Skeletal muscle tissue (tissue), 4 donors: ENCODE data around the gene PPP1R13B. TPM values are rescaled to one million over a fixed set of nuclear protein-coding genes. Genes with fewer than 3 reads are reported as not detected.
"Not testable (repeated sequence)": the region's sequence is repeated elsewhere in the genome, so short reads cannot be mapped to it uniquely, and the experiment has no call there.

ENCODE experiments used
- H3K27ac ChIP-seq: one replicate; pipeline ENCODE4 v1.7.0; 2013; ENCODE audit warnings: mild to moderate bottlenecking, low read depth, low read length, inconsistent platforms
- H3K27me3 ChIP-seq, 3 donors: one replicate each; pipeline ENCODE4 v1.7.0; 2013; ENCODE audit warnings: low read length in 3 of 3; ENCODE audit not compliant: control insufficient read depth in 3 of 3, insufficient read depth in 3 of 3
- H3K36me3 ChIP-seq, 3 donors: one replicate each; pipeline ENCODE4 v1.7.0; 2013; ENCODE audit warnings: low read length in 3 of 3; ENCODE audit not compliant: control insufficient read depth in 3 of 3, insufficient read depth in 3 of 3
- H3K4me1 ChIP-seq, 3 donors: one replicate each; pipeline ENCODE4 v1.7.0; 2013; ENCODE audit warnings: low read length in 3 of 3, mild to moderate bottlenecking in 3 of 3; ENCODE audit not compliant: control insufficient read depth in 3 of 3, insufficient read depth in 3 of 3
- H3K4me3 ChIP-seq, 3 donors: one replicate each; pipeline ENCODE4 v1.7.0; 2013; ENCODE audit warnings: low read length in 3 of 3
- H3K9ac ChIP-seq, 3 donors: one replicate each; pipeline ENCODE4 v1.7.0; 2013; ENCODE audit warnings: low read length in 3 of 3, mild to moderate bottlenecking in 3 of 3, moderate library complexity in 2 of 3, low read depth in 1 of 3
- H3K9me3 ChIP-seq, 3 donors: one replicate each; pipeline ENCODE4 v1.7.0; 2013; ENCODE audit warnings: low read length in 3 of 3; ENCODE audit not compliant: control insufficient read depth in 3 of 3
- total RNA-seq: library from RNA; depleted of rRNA; stranded (reverse); fragments of >200 nt; gene quantifications from one replicate; pipeline ENCODE4 v1.2.3, GENCODE V29; 2014
- donor health status: Osteomylitis.

Gene PPP1R13B
- total RNA-seq, 1 donor from 2014 or later: 4.7 TPM

GRCh38 chr14:103802356-103802755, 45.0 kb downstream of the PPP1R13B start:
- Histone ChIP-seq H3K4me1 (peaks cover 0 to 7% (median 0%) of the 10 kb centered on the region in 3 donors), H3K27me3 (no peaks in the 10 kb centered on the region), H3K27ac (no peak overlapping the region), H3K9me3 (no peaks in the 10 kb centered on the region), H3K9ac (no peak overlapping the region), H3K4me3 (no peak overlapping the region), H3K36me3 (no peaks in the 10 kb centered on the region)

- Histone ChIP-seq H3K4me3 (no peak overlapping the region), H3K36me3 (no peaks in the 10 kb centered on the region), H3K4me1 (peaks cover 0 to 7% (median 0%) of the 10 kb centered on the region in 3 donors), H3K9me3 (no peaks in the 10 kb centered on the region), H3K9ac (no peak overlapping the region), H3K27ac (no peak overlapping the region), H3K27me3 (no peaks in the 10 kb centered on the region)
Measured at GRCh38 chr14:103801459-103801858, 45.9 kb downstream of the PPP1R13B start.

GRCh38 chr14:103793192-103793591, 54.2 kb downstream of the PPP1R13B start:
- H3K27me3 ChIP-seq, H3K4me1 ChIP-seq, H3K9me3 ChIP-seq, H3K36me3 ChIP-seq, H3K4me3 ChIP-seq, H3K27ac ChIP-seq, H3K9ac ChIP-seq: not testable (repeated sequence)

DNA sequence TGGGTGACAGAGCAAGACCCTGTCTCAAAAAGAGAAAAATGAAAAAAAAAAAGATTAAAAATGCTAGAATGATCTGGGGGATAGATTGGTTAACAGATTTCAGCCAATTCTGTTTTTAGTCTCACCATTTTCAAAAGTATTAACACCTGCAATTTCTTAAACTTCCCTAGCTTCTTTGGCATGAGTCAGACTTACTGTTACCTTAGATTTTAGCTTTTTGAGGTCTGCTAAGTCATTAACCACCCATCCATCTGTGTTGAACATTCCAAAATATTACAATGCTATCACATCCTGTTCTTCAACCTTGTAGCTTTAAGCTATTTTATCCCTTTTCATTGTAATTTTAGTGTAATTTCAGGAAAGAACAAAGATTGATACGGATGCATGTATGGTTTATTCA, 59.3 kb downstream of the PPP1R13B start:
- Histone ChIP-seq H3K4me1 (no peaks in the 10 kb centered on the region), H3K36me3 (peaks cover 2 to 4% (median 4%) of the 10 kb centered on the region in 3 donors), H3K9ac (no peak overlapping the region), H3K27ac (no peak overlapping the region), H3K9me3 (no peaks in the 10 kb centered on the region), H3K4me3 (no peak overlapping the region), H3K27me3 (no peaks in the 10 kb centered on the region)

DNA sequence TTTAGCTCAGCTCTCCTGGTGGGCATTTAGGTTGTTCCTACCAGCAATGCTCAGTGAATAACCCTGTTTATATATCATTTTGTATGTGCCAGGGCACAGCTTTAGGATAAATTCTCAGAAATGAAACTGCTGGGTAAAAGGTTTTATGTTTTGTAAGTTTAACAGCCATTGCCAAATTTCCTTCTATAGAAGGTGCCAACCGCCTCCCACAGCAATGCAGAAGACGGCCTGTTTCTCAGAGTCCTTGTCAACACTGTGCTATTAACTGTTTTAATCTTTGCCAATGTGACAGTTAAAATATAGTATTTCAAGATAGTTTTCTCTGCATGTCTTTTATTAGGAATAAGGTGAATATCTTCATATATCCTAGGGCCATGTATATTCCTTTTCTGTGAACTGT, 65.0 kb downstream of the PPP1R13B start:
- H3K9me3 ChIP-seq: no peaks in the 10 kb centered on the region

GRCh38 chr14:103776319-103776718, 71.1 kb downstream of the PPP1R13B start:
- not testable (repeated sequence) for H3K4me1 ChIP-seq, H3K4me3 ChIP-seq, H3K36me3 ChIP-seq, H3K27me3 ChIP-seq, H3K9ac ChIP-seq, H3K9me3 ChIP-seq, H3K27ac ChIP-seq

More for the DNA sequence above, 65.0 kb downstream of the PPP1R13B start:
- Histone ChIP-seq H3K27me3 (no peaks in the 10 kb centered on the region), H3K36me3 (peaks cover 0 to 4% (median 2%) of the 10 kb centered on the region in 3 donors), H3K4me1 (no peaks in the 10 kb centered on the region), H3K9ac (no peak overlapping the region), H3K27ac (no peak overlapping the region), H3K4me3 (no peak overlapping the region)

- Histone ChIP-seq H3K9me3 (no peaks in the 10 kb centered on the region), H3K36me3 (no peaks in the 10 kb centered on the region), H3K27me3 (no peaks in the 10 kb centered on the region), H3K27ac (no peak overlapping the region), H3K4me3 (no peak overlapping the region), H3K9ac (no peak overlapping the region), H3K4me1 (peaks cover 0 to 2% (median 0%) of the 10 kb centered on the region in 3 donors)
Measured at GRCh38 chr14:103775506-103775905, 71.9 kb downstream of the PPP1R13B start.

GRCh38 chr14:103773521-103773920, 73.9 kb downstream of the PPP1R13B start:
- peaks cover 0 to 2% (median 0%) of the 10 kb centered on the region in 3 donors for H3K4me1 ChIP-seq
- H3K27me3 ChIP-seq: no peaks in the 10 kb centered on the region
- H3K27ac ChIP-seq: no peak overlapping the region
- H3K4me3 ChIP-seq: no peak overlapping the region
- no peaks in the 10 kb centered on the region for H3K9me3 ChIP-seq
- H3K36me3 ChIP-seq: no peaks in the 10 kb centered on the region
- H3K9ac ChIP-seq: no peak overlapping the region

DNA sequence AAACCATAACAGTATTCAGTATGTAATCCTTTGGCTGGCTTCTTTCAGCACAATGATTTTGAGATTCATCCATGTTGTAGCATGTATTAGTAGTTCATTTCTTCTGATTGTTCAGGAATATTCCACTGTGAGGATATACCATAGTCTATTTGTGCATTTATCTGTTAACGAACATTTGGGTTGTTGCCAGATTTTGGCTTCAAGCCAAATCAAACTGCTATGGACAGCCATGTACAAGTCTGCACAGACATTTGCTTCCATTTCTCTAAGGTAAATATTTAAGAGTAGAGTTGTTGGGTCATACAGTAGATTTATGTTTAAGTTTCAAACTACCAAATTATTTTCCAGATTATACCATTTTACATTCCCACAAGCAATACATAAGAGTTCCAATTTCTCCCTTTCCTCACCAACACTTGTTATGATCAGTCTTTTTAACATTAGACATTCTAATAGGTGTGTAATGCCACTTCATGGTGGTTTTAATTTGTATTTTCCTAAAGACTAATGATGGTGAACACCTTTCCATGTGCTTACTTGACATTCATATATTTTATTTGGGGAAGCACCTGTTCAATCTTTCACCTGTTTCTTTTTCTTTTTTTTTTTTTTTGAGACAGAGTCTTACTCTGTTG, 75.2 kb downstream of the PPP1R13B start:
- Histone ChIP-seq H3K9me3 (no peaks in the 10 kb centered on the region), H3K9ac (no peak overlapping the region), H3K4me3 (no peak overlapping the region), H3K27me3 (no peaks in the 10 kb centered on the region), H3K36me3 (no peaks in the 10 kb centered on the region), H3K4me1 (peaks cover 0 to 2% (median 0%) of the 10 kb centered on the region in 3 donors), H3K27ac (no peak overlapping the region)

DNA sequence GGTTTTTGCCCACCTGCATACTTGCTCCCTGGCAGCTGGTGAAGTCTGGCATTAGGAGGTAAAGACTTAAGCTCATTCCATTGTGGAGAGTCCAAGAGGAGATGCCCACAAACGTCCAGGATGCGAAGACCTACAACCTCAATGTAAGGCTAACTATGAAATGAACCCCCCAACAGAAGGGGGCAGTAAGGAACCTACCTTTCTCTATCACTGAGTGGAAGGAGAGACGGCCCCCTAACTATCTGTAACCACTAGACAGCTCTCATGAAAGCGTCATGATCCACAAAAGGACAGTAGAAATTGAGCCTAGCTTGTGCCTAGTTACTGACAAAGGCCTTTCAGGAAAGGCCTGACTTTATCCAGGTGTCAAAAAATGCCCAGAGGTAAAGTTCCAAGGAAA, 76.5 kb downstream of the PPP1R13B start:
- H3K9ac ChIP-seq: no peak overlapping the region
- no peaks in the 10 kb centered on the region for H3K27me3 ChIP-seq
- H3K9me3 ChIP-seq: no peaks in the 10 kb centered on the region
- no peak overlapping the region for H3K4me3 ChIP-seq
- peaks cover 0 to 2% (median 0%) of the 10 kb centered on the region in 3 donors for H3K4me1 ChIP-seq
- no peak overlapping the region for H3K27ac ChIP-seq
- no peaks in the 10 kb centered on the region for H3K36me3 ChIP-seq
